HTR-8/SVneo (cell line): Measurements from ENCODE around the gene TPSB2.
"Not testable (repeated sequence)": the region's sequence is repeated elsewhere in the genome, so short reads cannot be mapped to it uniquely, and the experiment has no call there.

Experiments used
- DNase-seq: peaks from one replicate; pipeline ENCODE4 v3.0.0; 2011; ENCODE audit warnings: low spot score, mixed read lengths; ENCODE audit not compliant: insufficient read length
- FAIRE-seq: peaks from 2 replicates; lab custom pipeline; 2011; peaks lifted over from hg19 to GRCh38; lab: Jason Lieb, UNC

The TPSB2 gene

GRCh38 chr16:1243907-1244850, 14.2 kb upstream of the TPSB2 start:
- FAIRE-seq, DNase-seq: not testable (repeated sequence)

GRCh38 chr16:1243363-1243762, 13.4 kb upstream of the TPSB2 start:
- DNase-seq, FAIRE-seq: not testable (repeated sequence)

- DNase-seq, FAIRE-seq: not testable (repeated sequence)
Measured at GRCh38 chr16:1241081-1241480, 11.1 kb upstream of the TPSB2 start.

DNA sequence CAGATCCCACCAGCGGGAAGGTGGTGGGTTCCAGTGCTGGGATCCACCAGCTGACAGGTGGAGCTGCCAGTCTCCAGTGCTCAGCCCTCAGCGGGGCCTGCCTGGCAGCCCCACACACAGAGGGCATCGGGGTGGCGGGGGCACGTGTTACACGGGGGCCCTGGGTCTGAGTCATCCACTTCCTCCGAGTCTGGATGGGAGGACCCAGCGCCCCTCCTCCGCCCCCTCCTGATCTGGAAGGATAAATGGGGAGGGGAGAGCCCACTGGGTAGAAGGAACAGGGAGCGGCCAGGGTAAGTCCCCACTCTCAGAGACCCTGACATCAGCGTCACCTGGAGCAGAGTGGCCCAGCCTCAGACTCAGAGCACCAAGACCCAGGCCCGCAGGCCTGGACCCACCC, 10.5 kb upstream of the TPSB2 start, which contains the start of gene TPSAB1:
Gene TPSAB1, plus strand, starts transcription at position 270 of the 400 bp plus-strand sequence. CDS start 234 bp downstream, outside the sequence.
- FAIRE-seq, DNase-seq: not testable (repeated sequence)

DNA sequence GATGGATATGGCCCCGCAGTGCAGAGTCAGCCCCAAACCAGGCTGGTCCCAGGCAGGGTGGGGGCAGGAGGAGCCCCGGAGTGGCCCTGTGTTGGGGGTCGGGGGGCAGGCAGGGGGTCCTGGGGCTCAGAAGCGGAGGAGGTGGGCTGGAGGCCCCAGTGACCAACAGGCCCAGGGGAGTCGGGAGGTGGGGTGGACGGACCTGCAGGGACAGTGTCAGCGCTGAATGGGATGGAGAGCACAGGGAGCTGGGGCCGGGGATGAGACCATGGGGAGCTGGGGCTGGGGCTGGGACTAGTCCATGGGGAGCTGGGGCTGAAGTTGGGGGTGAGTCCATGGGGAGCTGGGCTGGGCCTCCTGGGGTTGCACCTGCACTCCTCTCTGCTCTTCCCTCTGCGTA, 9.6 kb upstream of the TPSB2 start:
- not testable (repeated sequence) for FAIRE-seq, DNase-seq

- DNase-seq, FAIRE-seq: not testable (repeated sequence)
Measured at GRCh38 chr16:1238909-1239308, 8.9 kb upstream of the TPSB2 start.

DNA sequence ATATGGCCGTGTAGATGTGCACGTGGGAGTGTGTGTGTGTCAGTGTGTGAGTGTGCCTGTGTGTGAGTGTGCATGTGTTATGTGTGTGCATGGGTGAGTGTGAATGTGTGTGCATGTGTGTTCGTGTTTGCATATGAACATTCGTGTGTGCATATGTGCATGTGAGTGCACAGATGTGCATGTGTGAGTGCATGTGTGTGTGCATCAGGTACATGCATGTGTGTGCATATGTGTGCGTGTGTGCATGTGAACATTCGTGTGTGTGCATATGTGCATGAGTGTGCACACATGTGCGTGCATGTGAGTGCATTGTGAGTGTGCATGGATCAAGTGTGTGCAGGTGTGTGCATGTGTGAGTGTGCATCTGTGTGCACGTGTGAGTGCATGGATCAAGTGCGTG, 8.0 kb upstream of the TPSB2 start:
- FAIRE-seq, result peak; percentile 76

GRCh38 chr16:1236659-1237058, 6.7 kb upstream of the TPSB2 start:
- FAIRE-seq, result peak; percentile 89

More for the DNA sequence above, 8.0 kb upstream of the TPSB2 start:
- DNase-seq, result no peak

GRCh38 chr16:1232049-1232748, 2.2 kb upstream of the TPSB2 start:
- not testable (repeated sequence) for FAIRE-seq, DNase-seq

More at GRCh38 chr16:1236659-1237058, 6.7 kb upstream of the TPSB2 start:
- not testable (repeated sequence) for DNase-seq

- FAIRE-seq, DNase-seq: not testable (repeated sequence)
Measured at GRCh38 chr16:1231301-1231700, 1.3 kb upstream of the TPSB2 start.

GRCh38 chr16:1230471-1231212, 658 bp upstream of the TPSB2 start:
- FAIRE-seq, result not testable (repeated sequence)

DNA sequence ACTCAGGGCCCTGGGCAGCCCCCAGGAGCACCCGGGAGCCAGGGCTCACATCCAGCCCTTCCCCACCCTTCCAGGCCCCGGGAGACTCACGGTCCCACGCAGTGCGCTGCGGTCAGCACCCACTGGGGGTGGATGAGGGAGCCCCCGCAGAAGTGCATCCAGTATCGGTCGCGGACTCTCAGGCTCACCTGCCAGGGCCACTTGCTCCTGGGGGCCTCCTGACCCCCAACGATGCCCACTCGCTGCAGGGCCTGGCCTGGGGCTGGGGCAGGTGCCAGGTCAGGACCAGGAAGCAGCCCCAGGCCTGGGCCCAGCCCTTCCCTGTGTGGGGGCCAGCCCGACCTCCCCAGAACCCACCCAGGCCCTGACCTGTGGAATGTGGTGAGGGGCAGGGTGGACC, 508 bp downstream of the TPSB2 start:
- FAIRE-seq, DNase-seq: not testable (repeated sequence)

More at GRCh38 chr16:1230471-1231212, 658 bp upstream of the TPSB2 start:
- not testable (repeated sequence) for DNase-seq

DNA sequence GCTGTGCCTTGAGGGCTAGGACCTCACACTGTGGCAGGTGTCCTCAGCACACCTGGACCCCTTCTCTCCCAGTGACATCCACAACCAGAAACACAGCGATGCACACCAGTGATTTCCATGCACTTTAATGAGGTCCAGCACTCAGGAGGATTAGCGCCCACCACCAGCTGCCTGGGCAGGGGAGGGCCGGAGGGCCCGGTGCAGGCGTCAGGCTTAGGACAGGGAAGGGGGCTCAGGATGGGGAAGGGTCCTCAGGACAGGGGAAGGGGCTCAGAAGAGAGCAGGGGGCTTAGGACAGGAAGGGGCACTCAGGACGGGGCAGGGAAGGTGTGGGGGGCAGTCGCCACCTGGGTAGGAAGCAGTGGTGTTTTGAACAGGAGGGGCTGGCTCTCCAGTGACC, 1.8 kb downstream of the TPSB2 start:
- DNase-seq, result not testable (repeated sequence)
- FAIRE-seq, result peak; percentile 98

DNA sequence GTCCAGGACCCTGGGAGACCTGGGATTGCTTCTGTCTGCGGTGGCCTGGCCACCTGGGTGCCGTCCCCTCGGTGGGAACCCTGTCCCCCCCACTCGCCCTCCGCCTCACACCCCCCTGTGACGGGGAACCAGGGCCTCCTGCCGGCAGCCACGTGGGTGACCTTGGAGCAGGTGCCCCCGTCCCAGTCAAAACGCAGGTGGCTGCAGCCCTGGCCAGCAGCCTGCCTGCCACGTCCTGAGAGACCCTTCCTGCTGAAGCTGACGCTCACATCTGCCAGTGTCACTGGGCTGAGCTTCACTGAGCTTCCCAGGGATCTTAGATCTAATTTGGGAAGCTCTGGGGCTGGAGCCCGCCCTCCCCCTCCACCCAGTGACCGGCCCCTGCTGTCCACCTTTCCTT, 3.3 kb downstream of the TPSB2 start:
- not testable (repeated sequence) for FAIRE-seq, DNase-seq

DNA sequence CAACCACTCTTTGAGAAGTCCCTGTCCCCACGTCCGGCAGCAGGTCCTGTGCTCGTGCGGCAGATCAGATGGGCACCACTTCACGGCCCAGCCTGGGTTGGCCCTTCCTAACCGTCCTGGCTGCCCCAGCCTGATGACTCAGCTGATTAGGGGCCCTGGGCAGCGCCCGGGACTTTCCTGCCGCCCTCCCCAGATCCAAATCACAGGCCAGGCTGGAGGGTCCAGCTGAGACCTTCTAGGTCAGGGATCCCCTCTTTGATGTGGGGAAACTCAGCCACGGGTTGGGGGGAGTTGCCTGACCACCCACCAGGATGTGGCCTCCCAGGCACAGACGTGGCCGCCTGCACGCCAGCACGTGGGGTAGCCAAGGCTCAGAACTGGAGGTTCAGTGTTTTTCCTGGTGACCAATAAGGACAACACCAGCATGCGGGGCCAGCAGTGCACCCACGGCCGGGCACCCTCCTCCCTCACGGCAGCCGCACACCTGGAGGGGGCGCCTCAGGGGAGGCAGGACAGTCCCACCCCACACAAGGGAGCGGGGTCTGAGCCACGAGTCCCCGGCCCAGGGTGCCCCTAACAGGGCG, 4.2 kb downstream of the TPSB2 start:
- FAIRE-seq, result peak; percentile 48
- DNase-seq, result not testable (repeated sequence)

GRCh38 chr16:1225051-1225451, 4.9 kb downstream of the TPSB2 start, which contains the start of gene TPSG1:
TPSG1 (minus strand) TSS chr16:1225268; CDS start chr16:1225252, 16 bp downstream.
- FAIRE-seq (no peak), DNase-seq (no peak)

- FAIRE-seq, result no peak
- no peak for DNase-seq
Measured at GRCh38 chr16:1224558-1224957, 5.4 kb downstream of the TPSB2 start.

GRCh38 chr16:1223355-1224214, 6.4 kb downstream of the TPSB2 start:
- DNase-seq, result no peak
- no peak for FAIRE-seq
